HG02884 (cell line): ENCODE results near the gene ALK.

Experiments used
- ATAC-seq: cut with Tn5 transposase; IDR thresholded peaks from one replicate; pipeline ENCODE4 v1.9.1; 2021; ENCODE audit warnings: mild to moderate bottlenecking, moderate library complexity; ENCODE audit not compliant: unreplicated experiment

Gene ALK

DNA sequence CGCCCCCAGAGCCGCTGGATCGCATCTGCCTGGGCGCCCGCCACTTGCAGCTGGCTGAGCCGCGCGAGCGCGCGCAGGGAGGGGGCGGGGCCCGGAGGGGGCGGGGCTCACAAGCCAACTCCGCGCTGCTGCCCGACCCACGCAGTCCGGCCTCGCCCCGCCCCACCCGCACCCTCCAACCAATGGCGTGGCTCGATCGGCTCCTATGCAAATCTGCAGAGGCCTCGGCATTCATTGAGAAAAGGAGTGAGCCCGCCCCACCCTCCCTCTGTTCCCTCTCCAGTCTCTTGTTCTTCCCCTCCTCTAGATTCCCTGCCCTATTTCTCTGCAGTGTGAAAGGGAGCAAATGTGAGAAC, at the start of gene ALK:
Gene ALK (minus strand): TSS at position 27 of the 356 bp plus-strand sequence. CDS start 927 bp downstream, outside the sequence.
- no peak for ATAC-seq

DNA sequence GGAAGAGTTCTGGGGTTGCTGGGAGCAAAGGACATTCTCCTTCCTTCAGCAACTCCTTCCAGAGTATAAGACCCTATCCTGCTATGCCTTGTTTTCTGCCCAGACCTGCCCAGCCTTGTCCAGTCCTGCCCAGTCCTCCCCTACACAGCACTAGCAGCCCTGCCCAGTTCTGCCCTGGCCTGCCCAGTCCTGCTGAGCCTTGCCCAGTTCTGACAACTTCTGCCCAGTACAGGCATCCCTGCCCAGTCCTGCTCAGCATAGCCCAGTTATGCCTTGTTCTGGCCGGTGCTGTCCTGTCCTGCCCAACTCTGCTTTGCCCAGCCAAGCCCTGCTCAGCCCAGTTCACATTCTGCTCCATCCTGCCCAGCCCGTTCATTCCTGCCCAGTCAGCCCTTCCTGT, 44.9 kb upstream of the ALK start:
- ATAC-seq, result no peak

DNA sequence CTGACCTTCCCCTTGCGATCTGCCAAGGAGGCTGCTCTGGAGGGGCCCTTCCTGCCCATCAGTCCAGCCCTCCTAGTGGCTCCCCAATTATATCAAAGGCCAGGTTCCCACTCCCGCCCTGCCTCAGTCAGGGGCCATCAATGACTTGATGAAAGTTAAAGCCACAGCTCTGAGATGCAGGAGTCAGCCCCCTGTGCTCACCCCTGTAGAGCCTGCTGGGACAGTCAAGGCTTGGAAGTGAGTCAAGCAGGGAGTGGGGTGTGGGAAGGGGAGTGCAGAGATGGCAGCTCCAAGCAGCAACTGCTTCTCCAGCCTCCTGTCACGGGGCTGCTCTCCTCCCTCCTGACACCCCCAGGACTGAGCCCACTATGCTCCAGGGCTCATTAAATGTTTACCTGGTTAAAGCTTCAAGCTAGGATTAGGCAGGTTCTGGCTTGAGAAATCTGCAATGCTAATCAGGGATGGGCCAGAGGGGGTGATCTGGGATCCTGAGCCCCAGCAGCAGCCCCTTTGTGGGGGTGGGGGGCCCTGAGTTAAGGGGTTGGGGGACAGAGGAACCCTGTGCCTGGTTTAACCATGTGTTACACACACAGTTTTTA, 42.7 kb upstream of the ALK start:
- ATAC-seq, result no peak

DNA sequence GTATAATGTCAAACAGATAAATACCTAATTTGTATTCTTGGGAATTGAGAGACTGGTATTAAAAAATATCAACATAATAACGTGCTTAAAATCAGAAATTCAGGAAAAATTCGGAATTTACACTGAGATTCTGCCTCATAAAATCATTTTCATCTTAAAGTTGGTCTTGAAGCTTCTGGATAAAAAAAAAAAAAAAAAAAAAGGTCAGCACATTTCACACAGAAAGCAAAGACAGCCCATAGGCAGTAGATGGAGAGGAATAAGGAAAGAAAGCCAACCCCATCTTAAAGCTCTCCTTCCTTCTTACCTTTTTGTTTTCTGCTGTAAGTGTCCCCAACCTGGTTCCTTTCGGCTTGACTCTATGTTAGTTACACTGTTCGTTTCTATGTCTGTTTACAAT, 41.5 kb upstream of the ALK start:
- ATAC-seq, result no peak

DNA sequence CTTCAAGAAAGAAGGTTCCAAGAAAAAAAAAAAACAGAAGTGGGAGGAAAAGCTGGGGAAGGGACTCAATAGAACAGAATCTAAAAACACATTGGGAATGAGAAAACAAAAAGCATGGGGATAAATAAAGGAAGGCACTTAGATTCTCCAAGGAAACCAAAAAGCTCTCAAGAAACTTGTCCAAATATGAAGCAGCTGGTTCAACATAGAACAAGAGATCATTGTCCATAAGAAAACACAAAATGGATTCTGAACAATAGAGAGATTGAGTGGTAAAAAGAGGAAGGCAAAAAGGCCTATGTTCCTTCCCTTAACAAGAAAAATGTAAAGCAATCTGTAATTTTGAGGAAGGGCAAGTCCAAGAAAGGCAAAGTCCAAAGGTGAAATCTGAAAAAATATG, 32.9 kb upstream of the ALK start:
- no peak for ATAC-seq

DNA sequence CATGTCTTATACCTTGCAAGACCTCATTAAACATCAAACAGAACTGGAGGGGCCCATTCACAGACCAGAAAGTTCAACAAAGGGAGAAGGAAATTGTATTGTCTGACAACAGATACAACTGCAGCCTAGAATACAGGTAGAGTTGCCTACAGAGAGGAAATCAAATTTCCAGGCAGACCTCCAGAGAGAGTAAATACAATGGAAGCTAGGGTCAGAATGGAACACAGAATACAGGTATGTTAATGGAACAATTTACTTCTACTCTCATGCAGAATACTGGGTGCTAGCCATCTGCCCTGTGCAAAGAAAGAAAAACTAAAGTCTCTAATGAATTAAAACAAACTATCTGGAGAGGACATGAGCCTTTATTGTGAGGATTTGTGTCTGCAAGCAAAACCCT, 31.6 kb upstream of the ALK start:
- ATAC-seq, result no peak

DNA sequence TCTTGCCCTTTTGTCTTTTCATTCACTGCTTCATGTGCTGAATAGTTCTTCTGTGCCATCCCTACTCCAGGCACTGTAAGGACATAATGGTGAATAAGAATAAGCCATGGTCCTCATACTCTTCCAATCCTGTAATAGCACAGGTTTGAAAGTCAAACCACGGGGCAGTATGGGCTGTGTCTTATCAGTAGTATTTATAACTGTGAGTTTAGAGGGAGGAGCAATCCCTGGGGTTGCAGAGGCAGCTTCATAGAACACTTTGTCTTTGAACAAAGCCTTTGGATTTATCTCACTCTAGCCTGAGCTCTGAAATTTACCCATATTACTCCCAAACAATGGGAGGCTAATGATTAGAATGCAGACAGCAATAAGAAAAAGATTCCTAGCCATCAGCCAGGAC, 30.2 kb upstream of the ALK start:
- no peak for ATAC-seq

DNA sequence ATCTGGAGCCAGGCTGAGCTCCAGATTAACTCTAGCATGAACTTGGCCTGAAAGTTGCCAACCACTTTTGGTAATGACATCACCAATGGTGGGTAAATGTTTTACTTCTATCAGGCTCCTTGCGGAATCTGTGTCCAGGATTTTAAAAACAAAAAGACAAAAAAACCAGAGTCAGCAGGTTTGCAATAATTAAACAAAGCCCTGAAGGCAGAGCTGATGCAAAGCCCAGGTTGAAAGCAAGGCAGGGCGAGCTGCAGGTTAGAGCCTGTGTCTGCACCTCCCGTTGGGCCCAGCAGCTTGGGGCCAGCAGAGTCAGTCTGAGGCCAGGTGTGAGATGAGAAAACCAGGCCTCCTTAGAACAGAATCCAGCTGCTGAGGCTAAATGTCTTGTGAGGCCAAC, 29.1 kb upstream of the ALK start:
- no peak for ATAC-seq

DNA sequence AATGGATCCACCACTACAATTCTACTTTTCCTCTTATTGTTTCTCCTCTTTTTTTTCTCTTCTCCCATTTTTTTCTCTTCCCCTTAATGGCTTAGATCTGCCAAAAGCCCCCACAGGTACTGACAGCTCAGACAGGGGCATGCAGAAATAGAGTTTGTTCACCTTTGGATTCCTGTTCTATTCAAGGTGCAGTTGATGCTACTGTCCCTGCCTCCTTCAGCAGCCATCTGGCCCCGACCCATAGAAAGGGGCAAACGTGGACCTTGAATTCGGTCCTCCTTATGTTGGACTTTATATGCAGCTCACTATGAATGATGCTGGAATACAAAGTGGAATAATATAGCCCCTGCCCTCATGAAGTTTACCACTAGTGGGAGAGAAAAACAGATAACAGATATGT, 27.7 kb upstream of the ALK start:
- ATAC-seq, result no peak

DNA sequence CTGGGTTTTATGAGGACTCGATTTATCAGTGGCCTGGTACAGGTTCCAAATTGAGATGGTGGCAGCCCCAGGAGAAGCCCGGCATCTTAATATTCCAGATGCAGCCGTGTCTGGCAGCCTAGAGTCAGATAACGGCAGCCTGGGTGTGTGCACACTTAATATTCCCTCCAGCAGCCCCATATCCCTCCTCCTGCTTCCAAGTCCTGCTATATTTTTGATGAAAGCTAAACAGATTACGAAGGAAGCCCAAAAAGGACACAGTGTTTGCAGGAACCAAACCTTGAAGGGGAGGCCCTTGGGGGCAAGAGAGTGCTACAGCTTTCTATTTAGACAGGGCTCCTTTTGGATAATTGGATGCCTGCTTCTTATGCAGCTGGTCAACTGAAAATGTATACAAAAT, 25.1 kb upstream of the ALK start:
- ATAC-seq, result no peak

DNA sequence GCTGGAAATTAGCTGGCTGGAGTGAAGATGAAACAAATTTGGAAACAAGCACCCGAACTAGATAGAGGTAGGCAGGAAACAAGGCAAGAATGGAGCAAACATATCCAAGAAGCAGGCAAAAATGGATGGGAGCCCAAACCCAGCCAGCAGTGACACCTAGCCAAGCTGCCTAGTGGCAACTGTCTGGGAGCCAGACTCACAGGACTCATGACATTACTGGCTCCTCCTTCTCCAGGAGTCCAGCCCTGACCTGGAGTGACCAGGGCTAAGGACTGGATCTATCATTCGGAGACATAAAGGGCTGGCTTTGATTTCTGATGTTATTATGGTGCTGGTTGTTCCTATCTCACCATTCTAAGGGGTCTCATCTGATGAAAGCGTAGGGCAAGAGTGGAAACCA, 21.3 kb upstream of the ALK start:
- no peak for ATAC-seq

DNA sequence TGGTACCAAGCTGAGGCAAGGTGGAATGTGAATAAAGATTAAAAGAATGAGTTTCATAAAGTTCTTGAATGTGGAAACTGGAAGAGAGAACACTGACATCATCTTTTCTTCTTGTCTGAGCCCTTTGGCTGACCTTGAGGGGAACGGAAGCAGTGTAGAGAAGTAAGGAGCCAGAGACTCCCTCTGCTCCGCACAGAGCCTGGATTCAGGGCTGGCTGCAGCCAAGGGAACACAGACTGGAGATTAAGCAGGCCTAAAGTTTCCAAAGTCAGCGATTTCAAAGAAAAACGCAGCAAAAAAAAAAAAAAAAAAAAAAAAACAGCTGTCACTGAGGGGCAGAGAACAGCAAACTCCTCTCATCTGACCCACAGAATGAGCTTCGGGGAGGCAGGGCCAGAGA, 19.3 kb upstream of the ALK start:
- ATAC-seq, result no peak

DNA sequence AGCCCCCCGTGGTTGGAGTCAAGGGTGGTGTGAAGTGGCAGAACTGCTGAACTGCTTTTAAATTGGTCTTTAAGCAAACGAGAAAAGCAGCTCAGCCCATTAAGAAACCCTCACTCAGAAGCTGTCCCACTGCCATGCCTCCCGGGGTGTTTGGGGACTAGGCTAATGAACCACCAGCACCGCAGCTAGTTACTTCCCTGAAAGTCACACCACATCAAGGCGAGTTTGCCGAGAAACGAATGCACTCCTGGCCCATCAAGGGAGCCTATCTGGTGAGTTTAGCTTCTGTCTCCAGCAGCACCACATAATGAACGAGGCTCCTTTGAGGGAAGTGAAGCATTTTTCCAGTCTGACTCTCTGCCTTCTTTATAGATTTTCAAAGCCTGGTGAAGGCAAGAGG, 14.6 kb upstream of the ALK start:
- no peak for ATAC-seq

DNA sequence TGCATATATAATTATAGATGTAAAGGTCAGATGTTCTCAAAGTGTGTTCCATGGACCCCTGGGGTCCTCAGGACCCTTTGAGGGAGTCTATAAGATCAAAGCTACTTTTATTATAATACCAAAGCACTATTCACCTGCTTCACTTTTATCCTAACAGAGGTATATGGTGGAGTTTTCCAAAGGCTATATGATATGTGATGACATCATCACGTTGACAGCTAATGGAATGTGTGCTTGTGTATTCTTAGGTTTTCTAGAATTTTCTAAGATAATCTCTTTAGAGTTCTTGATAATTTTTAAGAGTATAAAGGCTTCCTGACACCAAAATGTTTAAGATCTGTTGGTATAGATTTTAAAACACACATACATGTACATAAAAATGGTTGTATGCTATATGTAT, 10.4 kb upstream of the ALK start:
- ATAC-seq, result no peak

DNA sequence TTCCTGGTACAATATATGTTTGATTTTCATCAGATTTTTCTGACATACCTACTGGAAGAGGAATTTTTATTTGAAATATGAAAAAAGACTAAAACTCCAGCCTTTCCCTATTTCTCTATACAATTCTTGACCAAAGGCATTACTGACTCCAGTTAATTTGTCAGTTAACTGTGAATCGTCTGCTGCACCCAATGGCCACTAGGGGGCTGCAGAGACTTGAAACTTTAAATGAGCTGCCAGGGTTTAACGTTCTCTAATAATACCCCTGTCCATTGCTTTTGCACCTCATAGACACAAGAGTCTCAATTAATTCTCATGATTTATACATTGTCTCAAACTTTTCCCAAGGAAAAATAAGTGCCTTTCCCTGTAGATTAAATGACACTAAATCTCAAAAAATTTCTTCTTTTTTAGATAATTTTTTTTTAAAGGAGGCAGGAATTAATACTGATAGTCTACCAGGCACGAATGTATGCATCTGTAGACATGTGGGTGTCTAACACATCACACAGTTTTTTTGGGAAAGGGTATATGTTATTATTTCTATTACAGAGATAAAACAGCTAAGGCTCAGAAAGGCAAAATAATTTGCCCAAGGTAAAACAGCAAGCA, 1.8 kb upstream of the ALK start:
- no peak for ATAC-seq

DNA sequence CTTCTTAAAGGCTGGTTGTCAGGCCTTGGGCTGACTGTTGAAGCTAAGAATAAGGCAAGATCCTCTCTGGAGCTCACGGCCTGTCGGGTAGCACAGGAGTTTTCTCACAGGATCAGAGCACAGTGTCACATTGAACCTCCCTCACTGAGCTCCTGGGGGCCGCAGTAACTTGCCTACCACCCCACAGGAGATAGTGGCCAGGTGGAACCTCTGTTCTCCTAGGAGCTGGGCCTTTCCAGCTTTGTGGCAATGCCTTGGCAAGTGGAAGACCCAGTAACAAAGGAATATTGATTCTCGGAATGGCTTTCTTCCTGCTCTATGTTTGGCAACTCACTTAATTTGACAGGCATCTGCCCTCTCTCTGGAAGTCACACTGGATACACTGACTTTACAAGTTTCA, 1.2 kb upstream of the ALK start:
- no peak for ATAC-seq

DNA sequence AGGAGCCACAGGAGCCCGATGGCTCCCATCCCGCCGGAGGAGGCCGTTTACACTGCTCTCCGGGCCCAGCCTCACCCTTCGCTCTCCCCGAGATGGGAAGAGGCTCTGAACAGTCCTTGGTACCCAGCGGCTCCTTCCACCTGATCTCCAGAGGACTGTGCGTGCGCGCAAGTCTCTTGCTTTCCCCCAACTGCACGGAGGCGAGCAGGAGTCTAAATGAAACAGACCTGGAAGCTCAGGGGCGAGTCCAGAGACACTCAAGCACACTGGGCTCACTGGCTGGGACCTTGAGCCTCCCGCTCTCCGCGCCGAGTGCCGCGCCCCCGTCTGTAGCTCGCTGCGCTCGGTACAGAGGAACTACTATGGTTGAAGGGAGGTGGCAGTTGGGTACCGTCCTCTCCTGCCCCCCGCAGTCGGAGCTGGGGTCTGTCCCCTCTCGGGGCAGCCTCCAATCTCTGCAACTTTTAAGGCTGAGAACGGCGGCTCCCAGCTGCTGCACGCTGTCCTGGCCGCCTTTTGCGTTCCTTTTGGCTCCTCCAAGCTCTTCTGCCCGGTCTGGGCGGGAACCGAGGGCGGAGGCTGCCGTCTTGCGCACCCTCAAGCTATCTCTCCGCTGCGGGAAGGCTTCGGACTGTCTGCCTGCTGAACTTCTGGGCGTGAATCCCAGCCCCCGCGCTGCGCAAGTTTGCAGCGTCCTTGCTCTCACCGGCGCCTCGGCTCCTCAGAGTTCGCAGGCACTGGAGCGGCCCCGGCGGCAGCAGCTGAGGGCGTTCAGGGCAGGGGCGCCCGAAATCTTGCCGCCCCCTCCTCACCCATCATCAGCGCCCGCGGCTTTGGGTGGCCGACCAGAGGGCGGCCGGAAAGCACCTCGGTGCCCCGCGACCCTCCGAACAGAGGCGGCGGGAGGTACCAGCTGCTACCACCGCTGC, 491 bp downstream of the ALK start:
- ATAC-seq, result no peak

DNA sequence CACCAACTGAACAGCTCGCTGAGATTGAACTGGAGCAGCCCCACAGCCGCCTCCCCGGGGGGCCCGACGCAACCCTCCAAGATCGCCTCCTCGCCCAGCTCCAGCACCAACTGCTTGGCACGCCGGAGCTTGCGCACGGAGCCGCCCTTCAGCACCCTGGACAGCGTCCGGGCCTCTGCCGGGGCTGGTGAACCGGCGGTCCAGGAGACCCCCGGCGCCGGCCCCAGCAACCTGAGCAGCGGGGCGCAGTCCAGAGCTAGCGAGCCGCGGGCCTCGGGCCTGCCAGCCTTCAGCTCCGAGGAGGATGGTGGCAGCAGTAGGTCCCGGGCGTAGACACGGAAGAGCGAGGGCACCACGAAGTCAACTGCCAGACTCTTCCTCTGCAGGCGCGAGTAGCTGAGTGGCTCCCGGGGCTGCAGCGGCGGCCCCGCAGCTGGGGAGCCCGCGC, 1.2 kb downstream of the ALK start:
- ATAC-seq, result no peak

DNA sequence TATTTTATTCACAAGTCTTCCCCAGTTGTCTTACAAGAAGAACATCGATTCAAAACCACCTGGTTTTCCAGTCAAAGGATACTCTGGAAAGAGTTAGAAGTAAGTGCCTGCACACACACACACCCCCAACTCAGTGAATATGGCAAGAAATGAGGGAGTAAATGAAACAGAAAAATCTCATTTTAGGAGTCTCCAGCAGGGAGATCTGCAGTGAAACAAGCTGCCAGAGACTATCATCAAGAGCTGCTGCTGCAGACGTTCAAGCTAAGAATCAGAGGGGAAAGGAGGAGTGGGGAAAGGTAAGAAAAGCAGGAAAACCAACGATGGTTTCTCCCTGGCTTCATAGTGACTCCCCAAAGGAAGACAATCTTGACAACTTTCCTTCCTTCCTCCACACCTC, 2.4 kb downstream of the ALK start:
- ATAC-seq, result no peak

DNA sequence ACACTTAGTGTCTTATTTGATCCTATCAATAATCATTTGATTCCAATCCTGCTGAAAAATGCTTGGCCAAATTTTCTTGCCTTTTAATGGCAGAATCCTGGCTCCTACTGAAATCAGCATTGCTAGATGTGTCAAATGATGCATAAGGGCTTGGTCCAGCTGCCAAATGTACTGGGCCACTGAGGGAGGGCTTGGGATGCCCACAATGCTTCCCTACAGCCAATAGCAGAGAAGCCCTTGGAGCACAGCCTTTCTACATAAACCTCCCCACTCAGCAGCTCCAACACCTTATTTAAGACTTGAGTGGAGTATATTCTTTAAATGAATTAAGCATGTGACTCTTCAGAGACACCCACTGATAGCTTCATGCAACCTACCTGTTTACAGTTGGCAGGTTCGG, 3.6 kb downstream of the ALK start:
- ATAC-seq, result no peak

DNA sequence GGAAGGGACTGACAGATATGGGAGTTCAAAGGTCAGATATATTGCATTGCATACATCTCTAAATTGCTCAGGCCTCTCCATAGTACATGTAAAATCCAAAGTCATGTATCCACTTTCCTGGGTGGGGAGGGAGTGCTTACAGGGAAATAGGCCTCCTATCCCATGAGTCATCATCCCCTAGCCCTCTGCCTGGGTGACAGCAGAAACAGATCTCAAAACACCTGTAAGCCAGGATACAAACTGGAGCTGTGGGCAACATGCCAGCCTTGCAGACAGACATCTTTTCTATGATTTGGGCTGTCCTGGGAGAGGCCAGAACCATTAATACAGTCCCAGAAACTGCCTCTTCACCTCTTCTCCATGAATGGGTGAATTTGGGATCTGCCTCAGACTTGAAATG, 4.8 kb downstream of the ALK start:
- ATAC-seq, result no peak

DNA sequence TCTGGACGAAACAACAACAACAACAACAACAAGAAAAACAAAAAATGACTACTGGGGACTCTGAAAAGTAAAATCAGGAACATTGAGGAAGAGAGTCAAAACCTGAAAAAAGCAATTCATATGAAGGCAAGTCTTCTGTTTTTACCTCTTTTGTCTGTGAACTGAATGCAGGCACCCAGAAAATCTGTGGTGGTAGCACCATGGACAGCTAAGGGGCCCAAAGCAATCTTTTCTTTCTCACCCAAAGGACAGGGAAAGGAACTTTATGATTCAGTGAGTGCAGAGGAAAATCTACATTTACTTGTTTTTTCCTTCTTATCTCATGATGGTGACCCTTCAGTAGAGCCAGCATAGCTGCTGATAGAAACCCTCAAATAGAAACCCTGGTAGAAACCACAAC, 10.4 kb downstream of the ALK start:
- ATAC-seq, result no peak
